Measurements from ENCODE around the gene CREBBP. TPM values are rescaled to one million over a fixed set of nuclear protein-coding genes. Genes with fewer than 3 reads are reported as not detected.

CREBBP gene
- total and polyA plus RNA-seq, 9 of the 15 experiments (the other 6 are each of a cell fraction or from before 2014, with no cell fraction given) = 0.70 to 24.8 (median 5.6) TPM

- TF ChIP-seq ZBTB33 (CRISPR knock-in tag; IDR thresholded peaks at IDR 0.05) (peak; percentile 62; the same call in 1 of the 2 replicates), ZNF445 (CRISPR knock-in tag; IDR thresholded peaks at IDR 0.05; ENCODE audit: low read depth) (no peak), MCM2 (IDR thresholded peaks at IDR 0.05; ENCODE audit: low read depth) (no peak), BMI1 (IDR thresholded peaks at IDR 0.05; ENCODE audit: low read length) (no peak), HDGF (IDR thresholded peaks at IDR 0.05) (no peak), RREB1 (CRISPR knock-in tag; IDR thresholded peaks at IDR 0.05) (peak; percentile 39; the same call in 1 of the 2 replicates), ZC3H11A (IDR thresholded peaks at IDR 0.05; ENCODE audit: low read depth, low read length) (no peak), E2F4 (CRISPR knock-in tag; IDR thresholded peaks at IDR 0.05; ENCODE audit: low read depth) (peak; percentile 75), SMARCB1 (IDR thresholded peaks at IDR 0.05; ENCODE audit: insufficient read length, low read depth) (no peak), ZC3H4 (CRISPR knock-in tag; IDR thresholded peaks at IDR 0.05; ENCODE audit: borderline replicate concordance) (peak; percentile 28; the same call in 1 of the 2 replicates), POLR2A (conservative IDR thresholded peaks at IDR 0.05) (peak; percentile 80), NKRF (IDR thresholded peaks at IDR 0.05; ENCODE audit: borderline replicate concordance) (peak; percentile 84; the same call in 1 of the 2 replicates), ZBTB9 (CRISPR knock-in tag; IDR thresholded peaks at IDR 0.05) (no peak), DMBX1 (CRISPR knock-in tag; IDR thresholded peaks at IDR 0.05; ENCODE audit: borderline replicate concordance) (peak; percentile 75), PCBP2 (IDR thresholded peaks at IDR 0.05; ENCODE audit: low read depth, low read length, poor library complexity, severe bottlenecking) (no peak)
Observed at GRCh38 chr16:3717235-3718018, 163.1 kb downstream of the CREBBP start, which contains the start of gene TRAP1 (continued).

Measured in K562 (cell line).